HG02759 (cell line): Measurements from ENCODE around the gene TEK.
"Not testable (repeated sequence)": the region's sequence is repeated elsewhere in the genome, so short reads cannot be mapped to it uniquely, and the experiment has no call there.

ENCODE experiments used
- ATAC-seq: cut with Tn5 transposase; IDR thresholded peaks from one replicate; pipeline ENCODE4 v1.9.1; 2021; ENCODE audit warnings: mild to moderate bottlenecking, moderate library complexity; ENCODE audit not compliant: unreplicated experiment

TEK gene

GRCh38 chr9:27108981-27109541, at the start of gene TEK:
Gene TEK, plus strand, starts transcription at chr9:27109225. Its CDS starts 366 bp downstream, at chr9:27109591.
- ATAC-seq: no peak

- no peak for ATAC-seq
Measured at GRCh38 chr9:27059412-27059811, 49.6 kb upstream of the TEK start.

- no peak for ATAC-seq
Measured at GRCh38 chr9:27059907-27060306, 49.1 kb upstream of the TEK start.

- no peak for ATAC-seq
Measured at GRCh38 chr9:27065288-27065687, 43.7 kb upstream of the TEK start.

- ATAC-seq: no peak
Measured at GRCh38 chr9:27073841-27074728, 34.9 kb upstream of the TEK start.

GRCh38 chr9:27078685-27079084, 30.3 kb upstream of the TEK start:
- no peak for ATAC-seq

GRCh38 chr9:27085456-27085855, 23.6 kb upstream of the TEK start:
- ATAC-seq: no peak

- no peak for ATAC-seq
Measured at GRCh38 chr9:27086818-27087680, 22.0 kb upstream of the TEK start.

GRCh38 chr9:27088981-27089380, 20.0 kb upstream of the TEK start:
- no peak for ATAC-seq

- no peak for ATAC-seq
Measured at GRCh38 chr9:27089706-27090105, 19.3 kb upstream of the TEK start.

- no peak for ATAC-seq
Measured at GRCh38 chr9:27090231-27090630, 18.8 kb upstream of the TEK start.

GRCh38 chr9:27090711-27091110, 18.3 kb upstream of the TEK start:
- no peak for ATAC-seq

- ATAC-seq: not testable (repeated sequence)
Measured at GRCh38 chr9:27092496-27092895, 16.5 kb upstream of the TEK start.

- not testable (repeated sequence) for ATAC-seq
Measured at GRCh38 chr9:27093384-27094067, 15.5 kb upstream of the TEK start.

- no peak for ATAC-seq
Measured at GRCh38 chr9:27094640-27095298, 14.3 kb upstream of the TEK start.

- no peak for ATAC-seq
Measured at GRCh38 chr9:27107241-27107640, 1.8 kb upstream of the TEK start.

- ATAC-seq: no peak
Measured at GRCh38 chr9:27109621-27110020, 596 bp downstream of the TEK start.

- no peak for ATAC-seq
Measured at GRCh38 chr9:27110181-27110580, 1.2 kb downstream of the TEK start.

GRCh38 chr9:27112235-27112634, 3.2 kb downstream of the TEK start:
- ATAC-seq: no peak

GRCh38 chr9:27117489-27118135, 8.6 kb downstream of the TEK start:
- no peak for ATAC-seq
